ENCODE data around the gene BAD. TPM values are rescaled to one million over a fixed set of nuclear protein-coding genes. Genes with fewer than 3 reads are reported as not detected.

BAD gene
- total and polyA plus RNA-seq, 2 of the 13 experiments (the other 11 are each of a cell fraction or from before 2014, with no cell fraction given): 17.9 to 28.5 TPM

DNA sequence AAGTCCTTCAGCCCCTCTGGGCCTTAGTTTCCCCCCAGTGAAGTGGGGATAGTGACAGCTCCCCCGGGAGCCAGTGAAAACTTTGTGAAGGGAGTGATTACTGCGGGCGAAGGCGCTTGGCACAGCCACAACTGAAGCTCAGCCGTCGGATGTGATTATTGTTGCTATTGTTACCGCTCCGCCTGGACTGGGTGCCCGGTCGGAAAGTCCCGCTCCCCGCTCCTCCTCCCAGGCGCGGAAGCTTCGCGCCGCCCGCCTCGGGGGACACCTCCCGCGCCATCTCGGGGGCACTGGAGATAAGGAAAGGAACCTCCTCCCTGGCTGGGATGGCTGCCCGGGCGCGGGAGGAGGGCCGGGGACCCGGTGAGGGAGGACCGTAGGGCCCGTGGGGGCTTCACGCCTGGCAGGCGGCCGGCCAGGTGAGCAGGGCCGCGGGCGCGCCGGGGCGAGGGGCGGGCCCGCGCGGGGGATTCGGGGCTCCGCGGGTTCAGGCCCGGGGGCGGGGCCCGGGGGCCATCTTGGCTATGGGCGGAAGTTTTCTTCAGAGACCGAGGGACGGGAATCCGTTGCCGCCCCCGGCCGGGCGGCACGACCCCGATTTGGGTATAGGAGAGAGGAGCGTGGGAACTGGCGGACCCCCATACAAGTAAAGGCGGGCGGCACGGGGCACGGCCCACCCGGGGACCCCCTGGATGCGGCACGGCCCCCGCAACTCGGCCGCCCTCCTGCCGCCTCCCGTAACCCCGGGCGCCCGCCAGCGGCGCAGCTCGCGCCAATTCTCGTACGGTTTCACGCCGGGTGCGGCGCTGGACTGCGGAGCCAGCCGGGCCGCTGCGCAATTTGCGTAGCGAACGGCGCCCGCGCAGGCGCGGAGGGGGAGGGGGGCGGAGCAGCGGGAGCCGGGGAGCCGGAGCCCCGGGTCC, 758 bp upstream of the BAD start, which contains the start of gene GPR137 (continued):
- TF ChIP-seq THAP11 (CRISPR knock-in tag; IDR thresholded peaks at IDR 0.05) (peak; percentile 77), SRSF9 (IDR thresholded peaks at IDR 0.05; ENCODE audit: borderline replicate concordance, insufficient read depth, low read depth, low read length, poor library complexity, severe bottlenecking) (no peak), SMYD3 (CRISPR knock-in tag; IDR thresholded peaks at IDR 0.05) (no peak), ATF1 (CRISPR knock-in tag; IDR thresholded peaks at IDR 0.05) (no peak), PTBP1 (IDR thresholded peaks at IDR 0.05; ENCODE audit: low read depth, low read length, poor library complexity, severe bottlenecking) (no peak), MED1 (CRISPR knock-in tag; IDR thresholded peaks at IDR 0.05) (no peak), ZNF331 (CRISPR knock-in tag; IDR thresholded peaks at IDR 0.05) (no peak), MED8 (CRISPR knock-in tag; IDR thresholded peaks at IDR 0.05; ENCODE audit: insufficient replicate concordance) (no peak), ISX (CRISPR knock-in tag; conservative IDR thresholded peaks at IDR 0.05) (no peak), ZNF230 (CRISPR knock-in tag; IDR thresholded peaks at IDR 0.05) (no peak), ZNF746 (CRISPR knock-in tag; IDR thresholded peaks at IDR 0.05) (no peak), ZNF3 (CRISPR knock-in tag; IDR thresholded peaks at IDR 0.05) (no peak), FOSL1 (CRISPR knock-in tag; IDR thresholded peaks at IDR 0.05; ENCODE audit: borderline replicate concordance) (no peak), ZNF891 (CRISPR knock-in tag; IDR thresholded peaks at IDR 0.05) (no peak), KDM1A (CRISPR knock-in tag; IDR thresholded peaks at IDR 0.05) (no peak), ZFP36L1 (CRISPR knock-in tag; IDR thresholded peaks at IDR 0.05) (no peak), KDM6A (CRISPR knock-in tag; IDR thresholded peaks at IDR 0.05; ENCODE audit: low read depth) (no peak), JUND (CRISPR knock-in tag; IDR thresholded peaks at IDR 0.05) (no peak), SPEN (CRISPR knock-in tag; IDR thresholded peaks at IDR 0.05; ENCODE audit: low read depth) (no peak), ZZZ3 (CRISPR knock-in tag; IDR thresholded peaks at IDR 0.05; ENCODE audit: borderline replicate concordance) (no peak)
- TF ChIP-seq, protein P1, sequence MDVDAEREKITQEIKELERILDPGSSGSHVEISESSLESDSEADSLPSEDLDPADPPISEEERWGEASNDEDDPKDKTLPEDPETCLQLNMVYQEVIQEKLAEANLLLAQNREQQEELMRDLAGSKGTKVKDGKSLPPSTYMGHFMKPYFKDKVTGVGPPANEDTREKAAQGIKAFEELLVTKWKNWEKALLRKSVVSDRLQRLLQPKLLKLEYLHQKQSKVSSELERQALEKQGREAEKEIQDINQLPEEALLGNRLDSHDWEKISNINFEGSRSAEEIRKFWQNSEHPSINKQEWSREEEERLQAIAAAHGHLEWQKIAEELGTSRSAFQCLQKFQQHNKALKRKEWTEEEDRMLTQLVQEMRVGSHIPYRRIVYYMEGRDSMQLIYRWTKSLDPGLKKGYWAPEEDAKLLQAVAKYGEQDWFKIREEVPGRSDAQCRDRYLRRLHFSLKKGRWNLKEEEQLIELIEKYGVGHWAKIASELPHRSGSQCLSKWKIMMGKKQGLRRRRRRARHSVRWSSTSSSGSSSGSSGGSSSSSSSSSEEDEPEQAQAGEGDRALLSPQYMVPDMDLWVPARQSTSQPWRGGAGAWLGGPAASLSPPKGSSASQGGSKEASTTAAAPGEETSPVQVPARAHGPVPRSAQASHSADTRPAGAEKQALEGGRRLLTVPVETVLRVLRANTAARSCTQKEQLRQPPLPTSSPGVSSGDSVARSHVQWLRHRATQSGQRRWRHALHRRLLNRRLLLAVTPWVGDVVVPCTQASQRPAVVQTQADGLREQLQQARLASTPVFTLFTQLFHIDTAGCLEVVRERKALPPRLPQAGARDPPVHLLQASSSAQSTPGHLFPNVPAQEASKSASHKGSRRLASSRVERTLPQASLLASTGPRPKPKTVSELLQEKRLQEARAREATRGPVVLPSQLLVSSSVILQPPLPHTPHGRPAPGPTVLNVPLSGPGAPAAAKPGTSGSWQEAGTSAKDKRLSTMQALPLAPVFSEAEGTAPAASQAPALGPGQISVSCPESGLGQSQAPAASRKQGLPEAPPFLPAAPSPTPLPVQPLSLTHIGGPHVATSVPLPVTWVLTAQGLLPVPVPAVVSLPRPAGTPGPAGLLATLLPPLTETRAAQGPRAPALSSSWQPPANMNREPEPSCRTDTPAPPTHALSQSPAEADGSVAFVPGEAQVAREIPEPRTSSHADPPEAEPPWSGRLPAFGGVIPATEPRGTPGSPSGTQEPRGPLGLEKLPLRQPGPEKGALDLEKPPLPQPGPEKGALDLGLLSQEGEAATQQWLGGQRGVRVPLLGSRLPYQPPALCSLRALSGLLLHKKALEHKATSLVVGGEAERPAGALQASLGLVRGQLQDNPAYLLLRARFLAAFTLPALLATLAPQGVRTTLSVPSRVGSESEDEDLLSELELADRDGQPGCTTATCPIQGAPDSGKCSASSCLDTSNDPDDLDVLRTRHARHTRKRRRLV (CRISPR knock-in tag; IDR thresholded peaks at IDR 0.05): 0 out of 2 replicates have a peak, but pooled peaks have one; percentile 27
- TF ChIP-seq, protein P2, sequence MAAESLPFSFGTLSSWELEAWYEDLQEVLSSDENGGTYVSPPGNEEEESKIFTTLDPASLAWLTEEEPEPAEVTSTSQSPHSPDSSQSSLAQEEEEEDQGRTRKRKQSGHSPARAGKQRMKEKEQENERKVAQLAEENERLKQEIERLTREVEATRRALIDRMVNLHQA (CRISPR knock-in tag; IDR thresholded peaks at IDR 0.05): no peak
- TF ChIP-seq, protein P3, sequence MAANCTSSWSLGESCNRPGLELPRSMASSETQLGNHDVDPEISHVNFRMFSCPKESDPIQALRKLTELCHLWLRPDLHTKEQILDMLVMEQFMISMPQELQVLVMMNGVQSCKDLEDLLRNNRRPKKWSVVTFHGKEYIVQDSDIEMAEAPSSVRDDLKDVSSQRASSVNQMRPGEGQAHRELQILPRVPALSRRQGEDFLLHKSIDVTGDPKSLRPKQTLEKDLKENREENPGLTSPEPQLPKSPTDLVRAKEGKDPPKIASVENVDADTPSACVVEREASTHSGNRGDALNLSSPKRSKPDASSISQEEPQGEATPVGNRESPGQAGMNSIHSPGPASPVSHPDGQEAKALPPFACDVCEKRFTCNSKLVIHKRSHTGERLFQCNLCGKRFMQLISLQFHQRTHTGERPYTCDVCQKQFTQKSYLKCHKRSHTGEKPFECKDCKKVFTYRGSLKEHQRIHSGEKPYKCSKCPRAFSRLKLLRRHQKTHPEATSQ (CRISPR knock-in tag; IDR thresholded peaks at IDR 0.05; ENCODE audit: borderline replicate concordance): no peak
- TF ChIP-seq, protein P4, sequence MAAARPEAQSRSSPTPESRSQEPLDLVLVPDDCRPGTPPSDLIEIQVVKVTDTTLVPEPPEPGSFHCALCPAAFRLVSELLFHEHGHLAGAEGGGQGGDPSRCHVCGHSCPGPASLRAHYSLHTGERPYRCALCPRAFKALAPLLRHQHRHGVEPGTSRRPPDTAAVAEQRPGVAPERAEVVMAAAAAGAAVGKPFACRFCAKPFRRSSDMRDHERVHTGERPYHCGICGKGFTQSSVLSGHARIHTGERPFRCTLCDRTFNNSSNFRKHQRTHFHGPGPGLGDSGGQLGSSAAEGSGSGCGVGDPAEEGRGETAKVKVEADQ (CRISPR knock-in tag; IDR thresholded peaks at IDR 0.05; ENCODE audit: borderline replicate concordance): no peak; the same call in 1 of the 2 replicates
